ENCODE data around the gene IL23A. TPM values are rescaled to one million over a fixed set of nuclear protein-coding genes. Genes with fewer than 3 reads are reported as not detected.

Gene IL23A
- total and polyA plus RNA-seq, 2 of the 13 experiments (the other 11 are each of a cell fraction or from before 2014, with no cell fraction given): 0.33 to 0.35 TPM

DNA sequence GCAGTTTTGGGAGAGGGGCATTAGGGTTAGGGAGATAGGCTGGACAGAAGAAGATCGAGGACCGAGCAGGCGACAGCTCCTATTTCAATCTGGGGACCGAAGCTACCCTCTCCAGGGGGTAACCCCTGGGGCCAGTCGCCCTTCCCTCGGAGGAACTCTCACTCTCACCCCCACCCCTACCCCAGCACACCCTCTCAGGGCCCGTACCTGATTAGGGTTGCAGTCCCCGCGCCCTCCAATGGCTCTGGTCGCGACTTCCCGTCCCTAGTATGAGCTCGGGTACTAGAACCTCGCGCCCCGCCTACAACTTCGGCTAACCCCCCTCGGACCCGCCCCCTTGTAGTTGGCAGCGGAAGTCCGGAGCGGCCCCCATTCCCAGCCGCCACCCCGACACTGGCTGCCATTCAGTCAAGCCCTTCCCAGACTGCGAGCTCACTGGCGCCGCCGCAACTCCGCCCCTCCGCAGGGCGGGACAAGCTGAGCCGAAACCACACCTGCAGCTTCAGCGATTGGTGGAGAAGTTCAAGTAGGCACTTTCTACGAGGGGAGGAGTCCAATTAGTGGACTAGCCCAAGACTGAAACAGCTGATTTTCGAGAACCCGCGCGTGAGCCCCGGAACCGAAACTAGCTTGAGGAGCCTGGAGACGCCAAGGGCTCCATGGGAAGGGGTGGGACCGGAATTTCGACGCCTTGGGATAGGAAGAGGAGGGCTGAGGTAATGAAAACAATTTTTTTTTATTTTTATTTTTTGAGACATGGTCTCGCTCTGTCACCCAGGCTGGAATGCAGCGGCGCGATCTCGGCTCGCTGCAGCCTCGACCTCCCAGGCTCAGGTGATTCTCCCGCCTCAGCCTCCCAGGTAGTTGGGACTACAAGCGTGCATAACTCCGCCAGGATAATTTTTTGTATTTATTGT lies 21.4 kb downstream of the IL23A start, which contains the start of gene STAT2 (continued):
- TF ChIP-seq, protein P1, sequence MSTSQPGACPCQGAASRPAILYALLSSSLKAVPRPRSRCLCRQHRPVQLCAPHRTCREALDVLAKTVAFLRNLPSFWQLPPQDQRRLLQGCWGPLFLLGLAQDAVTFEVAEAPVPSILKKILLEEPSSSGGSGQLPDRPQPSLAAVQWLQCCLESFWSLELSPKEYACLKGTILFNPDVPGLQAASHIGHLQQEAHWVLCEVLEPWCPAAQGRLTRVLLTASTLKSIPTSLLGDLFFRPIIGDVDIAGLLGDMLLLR (CRISPR knock-in tag; IDR thresholded peaks at IDR 0.05): 0 out of 2 replicates have a peak, but pooled peaks have one; percentile 62
- TF ChIP-seq GABPA (IDR thresholded peaks at IDR 0.05; ENCODE audit: low read depth, low read length) (peak; percentile 65), GABPA (CRISPR knock-in tag; IDR thresholded peaks at IDR 0.05; ENCODE audit: low read depth) (peak; percentile 88), DMAP1 (CRISPR knock-in tag; IDR thresholded peaks at IDR 0.05) (peak; percentile 56; the same call in 1 of the 2 replicates), KLF12 (CRISPR knock-in tag; IDR thresholded peaks at IDR 0.05; ENCODE audit: borderline replicate concordance) (peak; percentile 44; the same call in 1 of the 2 replicates), FOXJ3 (CRISPR knock-in tag; IDR thresholded peaks at IDR 0.05; ENCODE audit: borderline replicate concordance) (peak; percentile 47; the same call in 1 of the 2 replicates), ZNF446 (CRISPR knock-in tag; IDR thresholded peaks at IDR 0.05) (no peak), MAFF (IDR thresholded peaks at IDR 0.05; ENCODE audit: low read depth, low read length) (peak; percentile 23; the same call in 1 of the 2 replicates), ATRX (CRISPR knock-in tag; IDR thresholded peaks at IDR 0.05; ENCODE audit: borderline replicate concordance) (no peak), MTA1 (CRISPR knock-in tag; IDR thresholded peaks at IDR 0.05; ENCODE audit: borderline replicate concordance) (no peak; the same call in 1 of the 2 replicates), ZSCAN25 (CRISPR knock-in tag; IDR thresholded peaks at IDR 0.05) (no peak), IRF2 (CRISPR knock-in tag; IDR thresholded peaks at IDR 0.05) (peak; percentile 92), ZNF788 (CRISPR knock-in tag; IDR thresholded peaks at IDR 0.05; ENCODE audit: borderline replicate concordance) (no peak; the same call in 1 of the 2 replicates), DMTF1 (CRISPR knock-in tag; IDR thresholded peaks at IDR 0.05) (peak; percentile 5; the same call in 1 of the 2 replicates), YY1 (IDR thresholded peaks at IDR 0.05; ENCODE audit: insufficient read depth, insufficient replicate concordance, low read depth, low read length) (peak; percentile 15), TOPORS (CRISPR knock-in tag; IDR thresholded peaks at IDR 0.05) (0 out of 2 replicates have a peak, but pooled peaks have one; percentile 33), MEIS1 (CRISPR knock-in tag; IDR thresholded peaks at IDR 0.05; ENCODE audit: borderline replicate concordance) (peak; percentile 28; the same call in 1 of the 2 replicates), ZNF670 (CRISPR knock-in tag; IDR thresholded peaks at IDR 0.05; ENCODE audit: borderline replicate concordance) (peak; percentile 19; the same call in 1 of the 2 replicates), ZNF558 (CRISPR knock-in tag; IDR thresholded peaks at IDR 0.05; ENCODE audit: borderline replicate concordance) (no peak), ZFY (CRISPR knock-in tag; IDR thresholded peaks at IDR 0.05) (peak; percentile 37), ZNF331 (CRISPR knock-in tag; IDR thresholded peaks at IDR 0.05) (peak; percentile 26; the same call in 1 of the 2 replicates), ZNF232 (CRISPR knock-in tag; IDR thresholded peaks at IDR 0.05; ENCODE audit: borderline replicate concordance) (peak; percentile 49; the same call in 1 of the 2 replicates), HMGXB4 (CRISPR knock-in tag; IDR thresholded peaks at IDR 0.05; ENCODE audit: borderline replicate concordance in 1 of 2, low read depth in 1 of 2) (peak; percentile 41 to 42)
- TF ChIP-seq, protein P2, sequence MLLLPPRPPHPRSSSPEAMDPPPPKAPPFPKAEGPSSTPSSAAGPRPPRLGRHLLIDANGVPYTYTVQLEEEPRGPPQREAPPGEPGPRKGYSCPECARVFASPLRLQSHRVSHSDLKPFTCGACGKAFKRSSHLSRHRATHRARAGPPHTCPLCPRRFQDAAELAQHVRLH (CRISPR knock-in tag; IDR thresholded peaks at IDR 0.05; ENCODE audit: borderline replicate concordance, low read depth): peak; percentile 30; the same call in 1 of the 2 replicates

All from HepG2 (cell line).